Upper lobe of left lung (tissue), 6 donors: Measurements from ENCODE around the gene GP2. TPM values are rescaled to one million over a fixed set of nuclear protein-coding genes. Genes with fewer than 3 reads are reported as not detected.
"Not testable (repeated sequence)": the region's sequence is repeated elsewhere in the genome, so short reads cannot be mapped to it uniquely, and the experiment has no call there.

Experiments
- ATAC-seq, 2 donors: fragments of 200-7000 bp; cut with Tn5 transposase; one replicate each; pipeline ENCODE4 v1.9.1; 2022; ENCODE audit warnings: mild to moderate bottlenecking in 2 of 2, moderate library complexity in 2 of 2; ENCODE audit not compliant: low FRiP score in 2 of 2
- DNase-seq, 2 donors: peaks; one replicate each; pipeline ENCODE4 v3.0.0-alpha.2; 2019 to 2020
- H3K27ac ChIP-seq, 4 donors: fragments of 200-600 bp; sonication (generic); one replicate each; pipeline ENCODE4 v1.5.1; 2016 to 2019
- H3K27me3 ChIP-seq, 4 donors: fragments of 200-600 bp; sonication (generic); one replicate each; pipeline ENCODE4 v1.5.1; 2017 to 2019
- H3K36me3 ChIP-seq, 4 donors: fragments of 200-600 bp; sonication (generic); one replicate each; pipeline ENCODE4 v1.5.1; 2016 to 2019
- H3K4me1 ChIP-seq, 4 donors: fragments of 200-600 bp; sonication (generic); one replicate each; pipeline ENCODE4 v1.5.1; 2018 to 2019
- H3K4me3 ChIP-seq, 4 donors: fragments of 200-600 bp; sonication (generic); one replicate each; pipeline ENCODE4 v1.5.1; 2017 to 2019; ENCODE audit warnings: mild to moderate bottlenecking in 2 of 4, moderate library complexity in 1 of 4
- H3K9me3 ChIP-seq, 4 donors: fragments of 200-600 bp; sonication (generic); one replicate each; pipeline ENCODE4 v1.5.1; 2018 to 2019
- EP300 ChIP-seq, 4 donors: sonication (generic); formaldehyde crosslinking; IDR thresholded peaks; one replicate each; pipeline ENCODE4 v1.5.1; 2017; ENCODE audit warnings: antibody characterized with exemption in 4 of 4, control low read depth in 2 of 4
- POLR2A ChIP-seq, 4 donors: fragments of 450-650 bp; IDR thresholded peaks; one replicate each; pipeline ENCODE4 v1.5.1; 2016 to 2017; ENCODE audit warnings: antibody characterized with exemption in 4 of 4, mild to moderate bottlenecking in 2 of 4
- POLR2AphosphoS5 ChIP-seq, 2 donors: sonication (generic); formaldehyde crosslinking; IDR thresholded peaks; one replicate each; pipeline ENCODE4 v1.5.1; 2017; ENCODE audit warnings: antibody characterized with exemption in 2 of 2
- WGBS, 2 donors: methylation state at CpG; one replicate each; pipeline ENCODE4 v1.1.5; 2017 to 2018; 5-methylcytosine and 5-hydroxymethylcytosine counted together
- total RNA-seq, 6 donors: library from RNA; depleted of rRNA in 4 of 6; stranded (reverse); fragments of >200 nt in 4 of 6; gene quantifications; one replicate each; pipeline versions ENCODE4 v1.1.0 to v1.2.1, GENCODE V29; 2016 to 2021
- TF ChIP-seq, protein P1 (sequence below), 6 experiments: fragments of 450-650 bp in 4 of 6; fragments of 200-600 bp in 2 of 6; sonication (generic) in 2 of 6; IDR thresholded peaks; one replicate each; pipeline ENCODE4 v1.5.1; 2016 to 2019; ENCODE audit warnings: antibody characterized with exemption in 6 of 6
- donor health status: DM: no; HTN: no; CAD: no; lungs with moderate emphysema.
- donor health status: DM: no; HTN: yes; CAD: no; lungs with severe emphysema.

The GP2 gene
- total RNA-seq, 6 donors from 2014 or later, result 0.39 to 15.4 (median 4.9) TPM; not detected in 2

GRCh38 chr16:20315764-20316163 lies 11.5 kb downstream of the GP2 start:
- no peaks in the 10 kb centered on the region for H3K9me3 ChIP-seq
- no peak for ATAC-seq
- H3K27me3 ChIP-seq, result no peaks in the 10 kb centered on the region
- H3K27ac ChIP-seq, result no peak overlapping the region
- DNase-seq, result no peak
- no peaks in the 10 kb centered on the region for H3K4me1 ChIP-seq
- WGBS, 2 donors, result 96 to 98% methylated on average over 6 of the region's 6 CpGs
- no peaks in the 10 kb centered on the region for H3K36me3 ChIP-seq
- no peak overlapping the region for H3K4me3 ChIP-seq
- TF ChIP-seq POLR2A (IDR thresholded peaks at IDR 0.05) (no peak), POLR2AphosphoS5 (IDR thresholded peaks at IDR 0.05) (no peak)

DNA sequence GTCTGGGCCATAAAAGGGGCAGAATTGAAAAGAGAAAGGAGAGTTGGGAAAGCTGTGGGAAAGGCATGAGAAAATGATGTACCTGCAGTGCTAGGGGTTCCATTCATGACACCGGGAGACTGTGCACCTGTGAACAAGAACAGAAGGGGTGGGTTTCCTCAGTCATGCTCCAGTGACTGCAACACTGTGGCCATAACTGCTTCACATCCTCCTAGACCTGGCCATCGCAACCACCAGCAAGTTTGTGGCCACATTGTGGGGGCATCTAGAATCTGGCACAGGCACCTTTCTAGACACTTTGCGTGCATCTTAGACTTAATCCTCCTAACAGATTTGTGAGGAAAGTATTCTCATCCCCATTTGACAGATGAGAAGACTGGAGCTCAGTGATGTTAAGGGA lies 12.7 kb downstream of the GP2 start:
- 85 to 94% methylated on average over 3 of the region's 3 CpGs for WGBS, 2 donors
- Histone ChIP-seq H3K4me3 (no peak overlapping the region), H3K27ac (no peak overlapping the region), H3K27me3 (no peaks in the 10 kb centered on the region), H3K4me1 (no peaks in the 10 kb centered on the region), H3K9me3 (no peaks in the 10 kb centered on the region), H3K36me3 (no peaks in the 10 kb centered on the region)
- ATAC-seq (no peak), DNase-seq (no peak)
- no peak for TF ChIP-seq EP300 (IDR thresholded peaks at IDR 0.05)
- TF ChIP-seq, protein P1, sequence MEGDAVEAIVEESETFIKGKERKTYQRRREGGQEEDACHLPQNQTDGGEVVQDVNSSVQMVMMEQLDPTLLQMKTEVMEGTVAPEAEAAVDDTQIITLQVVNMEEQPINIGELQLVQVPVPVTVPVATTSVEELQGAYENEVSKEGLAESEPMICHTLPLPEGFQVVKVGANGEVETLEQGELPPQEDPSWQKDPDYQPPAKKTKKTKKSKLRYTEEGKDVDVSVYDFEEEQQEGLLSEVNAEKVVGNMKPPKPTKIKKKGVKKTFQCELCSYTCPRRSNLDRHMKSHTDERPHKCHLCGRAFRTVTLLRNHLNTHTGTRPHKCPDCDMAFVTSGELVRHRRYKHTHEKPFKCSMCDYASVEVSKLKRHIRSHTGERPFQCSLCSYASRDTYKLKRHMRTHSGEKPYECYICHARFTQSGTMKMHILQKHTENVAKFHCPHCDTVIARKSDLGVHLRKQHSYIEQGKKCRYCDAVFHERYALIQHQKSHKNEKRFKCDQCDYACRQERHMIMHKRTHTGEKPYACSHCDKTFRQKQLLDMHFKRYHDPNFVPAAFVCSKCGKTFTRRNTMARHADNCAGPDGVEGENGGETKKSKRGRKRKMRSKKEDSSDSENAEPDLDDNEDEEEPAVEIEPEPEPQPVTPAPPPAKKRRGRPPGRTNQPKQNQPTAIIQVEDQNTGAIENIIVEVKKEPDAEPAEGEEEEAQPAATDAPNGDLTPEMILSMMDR (IDR thresholded peaks at IDR 0.05), result no peak
- TF ChIP-seq POLR2AphosphoS5 (IDR thresholded peaks at IDR 0.05), result no peak
- no peak for TF ChIP-seq POLR2A (IDR thresholded peaks at IDR 0.05)

GRCh38 chr16:20313741-20314140 lies 13.6 kb downstream of the GP2 start:
- H3K27me3 ChIP-seq, result no peaks in the 10 kb centered on the region
- TF ChIP-seq EP300 (IDR thresholded peaks at IDR 0.05) (no peak), POLR2A (IDR thresholded peaks at IDR 0.05) (no peak), POLR2AphosphoS5 (IDR thresholded peaks at IDR 0.05) (no peak)
- TF ChIP-seq, protein P1 (IDR thresholded peaks at IDR 0.05), result no peak
- ATAC-seq (no peak), DNase-seq (no peak)
- no peak overlapping the region for H3K4me3 ChIP-seq
- no peaks in the 10 kb centered on the region for H3K4me1 ChIP-seq
- no peak overlapping the region for H3K27ac ChIP-seq
- 91 to 99% methylated on average over 2 to 3 of the region's 3 CpGs for WGBS, 2 donors
- H3K36me3 ChIP-seq, result no peaks in the 10 kb centered on the region
- H3K9me3 ChIP-seq, result no peaks in the 10 kb centered on the region

GRCh38 chr16:20312536-20313095 lies 14.7 kb downstream of the GP2 start:
- H3K4me3 ChIP-seq, DNase-seq, H3K27me3 ChIP-seq, H3K36me3 ChIP-seq, H3K4me1 ChIP-seq, ATAC-seq, H3K27ac ChIP-seq, H3K9me3 ChIP-seq: not testable (repeated sequence)
- whole genome bisulfite sequencing, 2 donors, result 93 to 94% methylated on average over 6 to 7 of the region's 7 CpGs

- Histone ChIP-seq H3K4me1 (no peaks in the 10 kb centered on the region), H3K9me3 (no peaks in the 10 kb centered on the region), H3K27ac (no peak overlapping the region), H3K4me3 (no peak overlapping the region), H3K27me3 (no peaks in the 10 kb centered on the region), H3K36me3 (no peaks in the 10 kb centered on the region)
- 53 to 77% methylated on average over 2 of the region's 2 CpGs for WGBS, 2 donors
- DNase-seq (no peak), ATAC-seq (no peak)
- TF ChIP-seq POLR2AphosphoS5 (IDR thresholded peaks at IDR 0.05) (no peak), EP300 (IDR thresholded peaks at IDR 0.05) (no peak), POLR2A (IDR thresholded peaks at IDR 0.05) (no peak)
- TF ChIP-seq, protein P1 (IDR thresholded peaks at IDR 0.05), result no peak
These were observed 15.8 kb downstream of the GP2 start for GRCh38 chr16:20311548-20311947.
